GM12878 (cell line): ENCODE results near the gene MYMK. TPM values are rescaled to one million over a fixed set of nuclear protein-coding genes. Genes with fewer than 3 reads are reported as not detected.

Source experiments
- ATAC-seq: fragments of 200-7000 bp; cut with Tn5 transposase; 3 replicates; pipeline ENCODE4 v1.9.1; 2020; ENCODE audit warnings: mild to moderate bottlenecking, moderate library complexity
- BruUV-seq: library from RNA; stranded (reverse); fragments of 400-500 nt; replicated peaks from 2 replicates; lab custom pipeline; 2021; lab: Mats Ljungman, UMichigan
- CTCF ChIA-PET: fragments of 300-600 bp; sonication (Branson Sonifier 250); formaldehyde crosslinking; extraction: SDS; loops from one replicate; lab custom pipeline; 2021; ENCODE audit warnings: inconsistent platforms; lab: Yijun Ruan, JAX
- POLR2A ChIA-PET: fragments of 350-600 bp; formaldehyde crosslinking; extraction: SDS; loops from one replicate; lab custom pipeline; 2021; ENCODE audit warnings: inconsistent platforms; lab: Charles Lee
- RAD21 ChIA-PET: fragments of 300-600 bp; sonication (Branson Sonifier 250); formaldehyde crosslinking; loops from one replicate; lab custom pipeline; 2023; ENCODE audit warnings: antibody characterized with exemption; ENCODE audit not compliant: unreplicated experiment; lab: Charles Lee
- SMC1A ChIA-PET: fragments of 300-600 bp; sonication (Branson Sonifier 250); formaldehyde crosslinking; loops from one replicate; lab custom pipeline; 2023; ENCODE audit not compliant: unreplicated experiment, uncharacterized antibody; lab: Charles Lee
- DNase-seq: peaks from one replicate; pipeline ENCODE4 v3.0.0-alpha.2; 2011; ENCODE audit warnings: low read depth, low spot score
- FAIRE-seq: peaks from 3 replicates; lab custom pipeline; 2011; peaks lifted over from hg19 to GRCh38; lab: Jason Lieb, UNC
- H2AFZ ChIP-seq: 2 replicates; pipeline ENCODE4 v1.6.0; 2011; ENCODE audit warnings: low read depth, low read length, control low read depth; ENCODE audit not compliant: control insufficient read depth
- H3K27ac ChIP-seq: 2 replicates; pipeline ENCODE4 v1.5.1; 2011; ENCODE audit warnings: control low read depth; ENCODE audit not compliant: control insufficient read depth, insufficient read depth
- H3K27me3 ChIP-seq, 2 experiments: replicated peaks in 1 of 2; 2 replicates each; pipeline versions ENCODE4 v1.6.0 to v1.6.1; 2011; ENCODE audit warnings: low read length in 1 of 2; ENCODE audit not compliant: control insufficient read depth in 2 of 2, insufficient read depth in 2 of 2
- H3K36me3 ChIP-seq, 2 experiments: 2 replicates each; pipeline ENCODE4 v1.5.1; 2011; ENCODE audit warnings: low read length in 1 of 2; ENCODE audit not compliant: control insufficient read depth in 2 of 2, insufficient read depth in 2 of 2
- H3K4me1 ChIP-seq: 2 replicates; pipeline ENCODE4 v1.6.1; 2011; ENCODE audit warnings: mild to moderate bottlenecking, low read length, moderate library complexity, mixed read lengths; ENCODE audit not compliant: control insufficient read depth, insufficient read depth
- H3K4me2 ChIP-seq: 2 replicates; pipeline ENCODE4 v1.6.0; 2011; ENCODE audit warnings: control low read depth; ENCODE audit not compliant: control insufficient read depth, insufficient read depth
- H3K4me3 ChIP-seq: fragments of 200-600 bp; sonication (generic); 2 replicates; pipeline ENCODE4 v1.5.1; 2016
- H3K79me2 ChIP-seq: 2 replicates; pipeline ENCODE4 v1.6.0; 2011; ENCODE audit warnings: low read length; ENCODE audit not compliant: control insufficient read depth, insufficient read depth
- H3K9ac ChIP-seq: 2 replicates; pipeline ENCODE4 v1.8.0; 2011; ENCODE audit warnings: low read length, control low read depth, mixed read lengths; ENCODE audit not compliant: control insufficient read depth, insufficient read depth
- H3K9me3 ChIP-seq: replicated peaks from 3 replicates; pipeline ENCODE4 v1.5.1; 2011; ENCODE audit warnings: mild to moderate bottlenecking, low read length; ENCODE audit not compliant: control insufficient read depth, insufficient read depth
- H4K20me1 ChIP-seq: 2 replicates; pipeline ENCODE4 v1.6.0; 2011; ENCODE audit not compliant: control insufficient read depth, insufficient read depth
- BRCA1 ChIP-seq: IDR thresholded peaks from 2 replicates; pipeline ENCODE4 v1.6.1; 2011; ENCODE audit warnings: low read depth, low read length, improper control_type of control experiment
- CREB1 ChIP-seq: IDR thresholded peaks from 2 replicates; pipeline ENCODE4 v1.6.1; 2012; ENCODE audit warnings: low read depth, mild to moderate bottlenecking, inconsistent platforms
- DPF2 ChIP-seq: fragments of 450-650 bp; IDR thresholded peaks from 2 replicates; pipeline ENCODE4 v1.6.1; 2017; ENCODE audit warnings: mild to moderate bottlenecking
- EGR1 ChIP-seq, 2 experiments: IDR thresholded peaks; 1 replicate in 1 of 2; 2 replicates in 1 of 2; pipeline ENCODE4 v1.6.1; 2011 to 2012; ENCODE audit warnings: low read depth in 2 of 2, low read length in 2 of 2, borderline replicate concordance in 1 of 2, mild to moderate bottlenecking in 1 of 2, moderate library complexity in 1 of 2
- EZH2 ChIP-seq: IDR thresholded peaks from 2 replicates; pipeline ENCODE4 v1.6.1; 2012; ENCODE audit warnings: low read depth, mild to moderate bottlenecking, control low read depth, inconsistent platforms, low read length, borderline replicate concordance; ENCODE audit not compliant: control insufficient read depth
- HSF1 ChIP-seq: fragments of 150-350 bp; IDR thresholded peaks from 2 replicates; pipeline ENCODE4 v1.6.1; 2014; ENCODE audit warnings: mild to moderate bottlenecking, low read depth, low read length
- IKZF1 ChIP-seq: fragments of 450-650 bp; conservative IDR thresholded peaks from 2 replicates; pipeline ENCODE4 v1.6.1; 2017; ENCODE audit warnings: antibody characterized with exemption, mild to moderate bottlenecking
- NRF1 ChIP-seq: conservative IDR thresholded peaks from 2 replicates; pipeline ENCODE4 v1.6.1; 2011; ENCODE audit warnings: mild to moderate bottlenecking, low read depth, low read length, improper control_type of control experiment
- PAX8 ChIP-seq: fragments of 450-650 bp; IDR thresholded peaks from 2 replicates; pipeline ENCODE4 v1.6.1; 2017; ENCODE audit warnings: mild to moderate bottlenecking, moderate library complexity
- PBX3 ChIP-seq: IDR thresholded peaks from 2 replicates; pipeline ENCODE4 v1.6.1; 2011; ENCODE audit warnings: mild to moderate bottlenecking, low read depth, low read length, moderate library complexity; ENCODE audit not compliant: insufficient replicate concordance
- RAD21 ChIP-seq: IDR thresholded peaks from 2 replicates; pipeline ENCODE4 v1.6.1; 2011; ENCODE audit warnings: mild to moderate bottlenecking, low read depth, low read length, moderate library complexity; ENCODE audit not compliant: insufficient read depth
- SMC3 ChIP-seq: IDR thresholded peaks from 2 replicates; pipeline ENCODE4 v1.6.1; 2011; ENCODE audit warnings: low read length, improper control_type of control experiment, borderline replicate concordance
- SRF ChIP-seq, 2 experiments: IDR thresholded peaks; 2 replicates each; pipeline ENCODE4 v1.6.1; 2011; ENCODE audit warnings: low read depth in 2 of 2, low read length in 2 of 2, mild to moderate bottlenecking in 1 of 2, moderate library complexity in 1 of 2
- STAT1 ChIP-seq: fragments of 450-650 bp; conservative IDR thresholded peaks from 2 replicates; pipeline ENCODE4 v1.6.1; 2014; ENCODE audit warnings: antibody characterized with exemption, mild to moderate bottlenecking
- ZBED1 ChIP-seq: IDR thresholded peaks from 2 replicates; pipeline ENCODE4 v1.6.1; 2016; ENCODE audit warnings: borderline replicate concordance
- ZNF207 ChIP-seq: fragments of 450-650 bp; IDR thresholded peaks from 2 replicates; pipeline ENCODE4 v1.6.1; 2014; ENCODE audit warnings: antibody characterized with exemption, mild to moderate bottlenecking, borderline replicate concordance
- ZNF274 ChIP-seq: IDR thresholded peaks from one replicate; pipeline ENCODE4 v1.8.0; 2011; ENCODE audit not compliant: insufficient read length, insufficient read depth
- WGBS: methylation state at CpG from one replicate; pipeline ENCODE4 v1.1.6; 2016; ENCODE audit warnings: low lambda C conversion rate; ENCODE audit not compliant: insufficient replicate concordance, insufficient coverage; ENCODE audit errors: missing lambda C conversion rate; 5-methylcytosine and 5-hydroxymethylcytosine counted together
- in situ Hi-C: fragments of 300-500 bp; cut with MboI; formaldehyde crosslinking; loops from 9 replicates; pipeline ENCODE4 v1.14.3; 2018; ENCODE audit warnings: mixed read lengths
- intact Hi-C: fragments of 100-400 bp; cut with micrococcal nuclease; formaldehyde crosslinking; loops from one replicate; pipeline ENCODE4 v1.14.2; 2022; ENCODE audit not compliant: unreplicated experiment
- polyA plus RNA-seq, 11 experiments: library from polyadenylated mRNA; depleted of rRNA in 4 of 11; unstranded in 6 of 11; stranded (reverse) in 5 of 11; fragments of >200 nt; fragmentation: Nextera tagmentation in 4 of 11; fragmentation: Illumina TruSeq in 1 of 11; extraction: Ambion mirVana in 4 of 11; extraction: Trizol in 1 of 11; gene quantifications; 1 replicate in 1 of 11; 2 replicates in 10 of 11; pipeline versions ENCODE4 v1.2.1 to v1.2.3, GENCODE V29; 2011 to 2016; ENCODE audit warnings: inconsistent platforms in 2 of 11, missing spikeins in 2 of 11, low read depth in 1 of 11
- total RNA-seq, 4 experiments: library from RNA; depleted of rRNA in 3 of 4; stranded (reverse); fragments of >200 nt in 3 of 4; fragmentation: Illumina TruSeq in 1 of 4; extraction: Trizol in 1 of 4; gene quantifications; 2 replicates each; pipeline versions ENCODE4 v1.2.1 to v1.2.3, GENCODE V29; 2013 to 2021
- TF ChIP-seq, protein P1 (sequence below): IDR thresholded peaks from 2 replicates; pipeline ENCODE4 v1.6.1; 2011; ENCODE audit warnings: borderline replicate concordance, low read depth, mild to moderate bottlenecking, moderate library complexity, mixed read lengths, low read length; ENCODE audit not compliant: insufficient read depth; ENCODE audit errors: extremely low read length
- TF ChIP-seq, protein P2 (sequence below): IDR thresholded peaks from 2 replicates; pipeline ENCODE4 v1.6.1; 2012; ENCODE audit warnings: low read length, inconsistent platforms

Gene MYMK
- total and polyA plus RNA-seq, 10 of the 15 experiments (the other 5 are each of a cell fraction or from before 2014, with no cell fraction given): not detected

GRCh38 chr9:133517711-133518110 lies 7.0 kb downstream of the MYMK start (continued):
- TF ChIP-seq PBX3 (no peak), EZH2 (no peak), RAD21 (no peak), SMC3 (no peak), STAT1 (no peak), ZNF274 (no peak), SRF (IDR thresholded peaks at IDR 0.05; ENCODE audit: low read depth in 2 of 2, low read length in 2 of 2) (no peak), PAX8 (no peak), DPF2 (no peak), CREB1 (no peak), NRF1 (no peak)

DNA sequence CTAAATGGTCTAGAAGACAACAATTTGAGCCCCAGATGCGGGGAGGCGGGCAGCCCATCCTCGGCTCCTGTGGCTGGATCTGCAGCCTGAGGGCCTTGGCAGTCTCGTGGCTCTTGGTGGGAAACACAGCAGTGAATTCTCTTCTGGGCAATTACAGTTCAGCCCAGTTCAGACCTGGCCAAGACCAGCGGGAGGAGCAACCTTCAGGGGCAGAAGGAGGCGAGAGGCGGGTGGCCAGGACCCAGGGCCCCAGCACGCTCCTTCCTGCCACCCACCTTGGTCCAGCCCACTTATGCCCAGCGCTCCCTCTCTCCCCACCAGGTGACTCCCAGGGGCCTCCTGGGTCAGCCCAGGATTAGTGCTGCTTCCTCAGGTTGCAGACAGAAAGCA lies 7.8 kb downstream of the MYMK start:
- H3K9ac ChIP-seq: no peak overlapping the region
- WGBS: 30% methylated on average over 9 of the region's 9 CpGs
- H3K4me3 ChIP-seq: no peak overlapping the region
- no peaks in the 10 kb centered on the region for H4K20me1 ChIP-seq
- no peaks in the 10 kb centered on the region for H3K36me3 ChIP-seq
- no peaks in the 10 kb centered on the region for H3K4me1 ChIP-seq
- ChIA-PET RAD21 (no interaction called here), CTCF (interaction anchor here (0.7 kb wide), 1 partner anchor 66 kb away, joined by 3 read pairs; no protein-coding TSS in a partner anchor), SMC1A (no interaction called here), POLR2A (no interaction called here)
- no peaks in the 10 kb centered on the region for H3K79me2 ChIP-seq
- H3K27ac ChIP-seq: no peak overlapping the region
- TF ChIP-seq EGR1 (IDR thresholded peaks at IDR 0.05; ENCODE audit: borderline replicate concordance in 1 of 2, low read depth in 2 of 2, low read length in 2 of 2): no peak
- TF ChIP-seq BRCA1: no peak
- TF ChIP-seq, protein P1, sequence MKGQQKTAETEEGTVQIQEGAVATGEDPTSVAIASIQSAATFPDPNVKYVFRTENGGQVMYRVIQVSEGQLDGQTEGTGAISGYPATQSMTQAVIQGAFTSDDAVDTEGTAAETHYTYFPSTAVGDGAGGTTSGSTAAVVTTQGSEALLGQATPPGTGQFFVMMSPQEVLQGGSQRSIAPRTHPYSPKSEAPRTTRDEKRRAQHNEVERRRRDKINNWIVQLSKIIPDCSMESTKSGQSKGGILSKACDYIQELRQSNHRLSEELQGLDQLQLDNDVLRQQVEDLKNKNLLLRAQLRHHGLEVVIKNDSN: no peak
- TF ChIP-seq, protein P2, sequence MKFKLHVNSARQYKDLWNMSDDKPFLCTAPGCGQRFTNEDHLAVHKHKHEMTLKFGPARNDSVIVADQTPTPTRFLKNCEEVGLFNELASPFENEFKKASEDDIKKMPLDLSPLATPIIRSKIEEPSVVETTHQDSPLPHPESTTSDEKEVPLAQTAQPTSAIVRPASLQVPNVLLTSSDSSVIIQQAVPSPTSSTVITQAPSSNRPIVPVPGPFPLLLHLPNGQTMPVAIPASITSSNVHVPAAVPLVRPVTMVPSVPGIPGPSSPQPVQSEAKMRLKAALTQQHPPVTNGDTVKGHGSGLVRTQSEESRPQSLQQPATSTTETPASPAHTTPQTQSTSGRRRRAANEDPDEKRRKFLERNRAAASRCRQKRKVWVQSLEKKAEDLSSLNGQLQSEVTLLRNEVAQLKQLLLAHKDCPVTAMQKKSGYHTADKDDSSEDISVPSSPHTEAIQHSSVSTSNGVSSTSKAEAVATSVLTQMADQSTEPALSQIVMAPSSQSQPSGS: no peak
- no peak for TF ChIP-seq IKZF1
- no peak for TF ChIP-seq ZBED1
- no peak for TF ChIP-seq HSF1
- no peak for TF ChIP-seq ZNF207
- no peak for DNase-seq
- no peak for ATAC-seq
- no TSS peak for BruUV-seq
- no peak for FAIRE-seq
- H3K9me3 ChIP-seq: no peaks in the 10 kb centered on the region
- in situ Hi-C loops (no loop called here), intact Hi-C loops (no loop called here)
- H2AFZ ChIP-seq: no peak overlapping the region
- no peak overlapping the region for H3K4me2 ChIP-seq
- H3K27me3 ChIP-seq: peaks cover 0 to 2% of the 10 kb centered on the region in 2 experiments; a peak in 2 of 4 replicates
